GM19324 (cell line): Measurements from ENCODE around the gene LRRC3C.

ENCODE experiments used
- ATAC-seq: cut with Tn5 transposase; IDR thresholded peaks from one replicate; pipeline ENCODE4 v1.9.1; 2021; ENCODE audit warnings: mild to moderate bottlenecking, moderate library complexity; ENCODE audit not compliant: unreplicated experiment, low FRiP score

Gene LRRC3C

DNA sequence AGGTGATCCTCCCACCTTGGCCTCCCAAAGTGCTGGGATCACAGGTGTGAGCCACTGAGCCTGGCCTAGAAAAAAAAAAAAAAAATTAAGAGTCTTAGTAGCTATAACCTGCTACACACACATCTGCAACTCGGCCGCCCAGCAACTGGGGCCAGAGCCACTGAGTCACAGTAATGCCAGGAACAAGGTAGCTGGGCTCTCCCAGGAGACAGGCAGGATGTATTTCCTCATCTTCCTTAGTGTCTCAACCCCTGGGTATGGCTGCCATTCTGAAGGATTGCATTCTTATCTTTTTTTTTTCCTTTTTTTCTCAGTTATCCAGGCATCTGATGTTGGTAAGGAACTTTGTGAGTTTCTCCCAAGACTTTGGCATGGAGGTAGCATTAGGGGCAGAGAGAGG, 46.0 kb downstream of the LRRC3C start:
- no peak for ATAC-seq

- no peak for ATAC-seq
Observed at GRCh38 chr17:39974433-39974832, 46.9 kb downstream of the LRRC3C start.

DNA sequence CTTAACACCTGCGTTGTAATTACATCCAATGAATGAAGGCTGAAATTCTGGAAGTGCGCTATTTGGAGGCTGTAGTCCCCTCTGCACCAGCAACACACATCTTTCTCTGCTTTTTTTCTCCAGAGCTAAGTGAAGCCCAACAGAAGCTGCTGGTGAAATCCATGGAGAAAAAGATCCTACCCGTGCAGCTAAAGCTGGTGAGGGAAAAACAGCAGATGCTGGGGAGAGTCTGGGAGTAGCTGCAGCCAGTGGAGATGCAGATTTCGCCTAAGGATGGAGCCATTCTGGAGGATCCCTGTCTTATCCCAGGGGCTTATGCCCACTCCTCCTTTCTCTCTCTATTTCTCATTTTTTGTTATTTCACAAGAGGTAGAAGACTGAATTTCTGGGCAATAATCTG, 48.3 kb downstream of the LRRC3C start:
- no peak for ATAC-seq

- no peak for ATAC-seq
Observed at GRCh38 chr17:39979016-39979670, 51.6 kb downstream of the LRRC3C start.

GRCh38 chr17:39979893-39980350, 52.4 kb downstream of the LRRC3C start:
- peak; percentile 1 for ATAC-seq

GRCh38 chr17:39980351-39981206, 53.0 kb downstream of the LRRC3C start, which contains the start of gene PSMD3:
TSS of gene PSMD3 (plus strand) at chr17:39980807. CDS start at chr17:39980971, 164 bp downstream.
- ATAC-seq: peak; percentile 90

- ATAC-seq: no peak
Observed at GRCh38 chr17:39981207-39981741, 53.7 kb downstream of the LRRC3C start.

GRCh38 chr17:39981766-39982375, 54.3 kb downstream of the LRRC3C start:
- no peak for ATAC-seq

DNA sequence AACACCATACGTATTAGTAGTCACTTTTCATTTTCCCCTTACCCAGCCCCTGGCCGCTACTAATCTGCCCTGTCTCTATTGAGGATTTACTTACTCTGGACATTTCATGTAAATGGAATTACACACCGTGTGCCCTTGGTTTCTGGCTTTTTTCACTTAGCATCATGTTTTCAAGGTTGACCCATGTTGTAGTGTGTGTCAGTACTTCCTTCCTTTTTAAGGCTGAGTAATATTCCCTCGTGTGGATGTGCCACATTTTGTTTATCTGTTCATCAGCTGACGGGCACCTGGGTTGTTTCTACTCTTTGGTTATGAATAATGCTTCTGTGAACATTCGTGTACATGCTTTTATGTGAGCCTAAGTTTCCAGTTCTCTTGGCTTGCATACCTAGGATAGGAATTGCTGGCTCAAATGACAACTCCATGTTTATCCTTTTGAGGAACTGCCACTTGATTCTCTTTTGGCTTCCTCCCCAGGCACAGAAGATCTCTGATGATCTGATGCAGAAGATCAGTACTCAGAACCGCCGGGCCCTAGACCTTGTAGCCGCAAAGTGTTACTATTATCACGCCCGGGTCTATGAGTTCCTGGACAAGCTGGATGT, 60.8 kb downstream of the LRRC3C start:
- no peak for ATAC-seq

- no peak for ATAC-seq
Observed at GRCh38 chr17:39994448-39994847, 66.9 kb downstream of the LRRC3C start.
